ENCODE data around the gene GFRA4. TPM values are rescaled to one million over a fixed set of nuclear protein-coding genes. Genes with fewer than 3 reads are reported as not detected.
A peak's percentile ranks its signal among the peaks of the same experiment; 100 is the strongest.

The GFRA4 gene
- total and polyA plus RNA-seq, 12 donors, result not detected

GRCh38 chr20:3685341-3685740 is 22.1 kb upstream of the GFRA4 start:
- 46 to 69% (median 62%) methylated on average over 5 to 7 of the region's 7 CpGs for WGBS, 4 donors
- peaks cover 22% of the 10 kb centered on the region for H3K27me3 ChIP-seq
- H3K9me3 ChIP-seq (replicated peaks in 1 of 3), result no peaks in the 10 kb centered on the region
- TF ChIP-seq POLR2A (IDR thresholded peaks at IDR 0.05) (no peak), CTCF (IDR thresholded peaks at IDR 0.05) (no peak)
- no peaks in the 10 kb centered on the region for H3K36me3 ChIP-seq (replicated peaks in 1 of 2)
- H3K4me1 ChIP-seq (replicated peaks in 1 of 2), result peaks cover 0 to 7% of the 10 kb centered on the region in 2 donors
- no peak for DNase-seq
- H3K27ac ChIP-seq, result no peak overlapping the region
- H3K4me3 ChIP-seq, result no peak overlapping the region
- intact Hi-C loops (cut with DNase I), result no loop called here

- no peak for TF ChIP-seq CTCF (IDR thresholded peaks at IDR 0.05)
- TF ChIP-seq POLR2A (IDR thresholded peaks at IDR 0.05), result no peak
- WGBS, 4 donors, result 13 to 39% (median 19%) methylated on average over 7 to 65 of the region's 65 CpGs
- H3K36me3 ChIP-seq (replicated peaks in 1 of 2), result no peaks in the 10 kb centered on the region
- peak within 1 kb of the TSS in 2 of 4 donors; percentile 14 to 48 for H3K4me3 ChIP-seq
- DNase-seq, result peak in 1 of 7 donors; percentile 21
- no peaks in the 10 kb centered on the region for H3K9me3 ChIP-seq (replicated peaks in 1 of 3)
- peaks cover 24% of the 10 kb centered on the region for H3K27me3 ChIP-seq
- H3K4me1 ChIP-seq (replicated peaks in 1 of 2), result peaks cover 0 to 7% of the 10 kb centered on the region in 2 donors
- intact Hi-C loops (cut with DNase I), result no loop called here
- H3K27ac ChIP-seq, result peak within 1 kb of the TSS in 1 of 5 donors; percentile 71
Measured at GRCh38 chr20:3681931-3682781, 19.0 kb upstream of the GFRA4 start, which contains the start of gene ADAM33. Gene ADAM33 (minus strand): TSS chr20:3682010. CDS start chr20:3682004, 6 bp downstream.

GRCh38 chr20:3681352-3681930 is 18.2 kb upstream of the GFRA4 start:
- Histone ChIP-seq H3K27me3 (peaks cover 24% of the 10 kb centered on the region), H3K27ac (peak overlapping the region in 1 of 5 donors; percentile 71), H3K4me1 (replicated peaks in 1 of 2) (peaks cover 0 to 7% of the 10 kb centered on the region in 2 donors), H3K9me3 (replicated peaks in 1 of 3) (no peaks in the 10 kb centered on the region), H3K4me3 (peak overlapping the region in 2 of 4 donors; percentile 14 to 48), H3K36me3 (replicated peaks in 1 of 2) (no peaks in the 10 kb centered on the region)
- no peak for DNase-seq
- intact Hi-C loops (cut with DNase I), result no loop called here
- WGBS, 4 donors, result 18 to 50% (median 29%) methylated on average over 7 to 32 of the region's 32 CpGs
- TF ChIP-seq CTCF (IDR thresholded peaks at IDR 0.05) (no peak), POLR2A (IDR thresholded peaks at IDR 0.05) (no peak)

- no peak for TF ChIP-seq POLR2A (IDR thresholded peaks at IDR 0.05)
- TF ChIP-seq CTCF (IDR thresholded peaks at IDR 0.05), result no peak
- H3K27ac ChIP-seq, result peak overlapping the region in 1 of 5 donors; percentile 71
- H3K4me3 ChIP-seq, result peak overlapping the region in 1 of 4 donors; percentile 48
- H3K36me3 ChIP-seq (replicated peaks in 1 of 2), result no peaks in the 10 kb centered on the region
- no peaks in the 10 kb centered on the region for H3K9me3 ChIP-seq (replicated peaks in 1 of 3)
- no peak for DNase-seq
- H3K27me3 ChIP-seq, result peaks cover 24% of the 10 kb centered on the region
- WGBS, 4 donors, result 73 to 78% (median 74%) methylated on average over 11 to 15 of the region's 15 CpGs
- intact Hi-C loops (cut with DNase I), result no loop called here
- peaks cover 0 to 7% of the 10 kb centered on the region in 2 donors for H3K4me1 ChIP-seq (replicated peaks in 1 of 2)
Measured at GRCh38 chr20:3680701-3681351, 17.6 kb upstream of the GFRA4 start.

All from adrenal gland (tissue), 12 donors.